ENCODE results near the gene KRTAP10-4.

DNA sequence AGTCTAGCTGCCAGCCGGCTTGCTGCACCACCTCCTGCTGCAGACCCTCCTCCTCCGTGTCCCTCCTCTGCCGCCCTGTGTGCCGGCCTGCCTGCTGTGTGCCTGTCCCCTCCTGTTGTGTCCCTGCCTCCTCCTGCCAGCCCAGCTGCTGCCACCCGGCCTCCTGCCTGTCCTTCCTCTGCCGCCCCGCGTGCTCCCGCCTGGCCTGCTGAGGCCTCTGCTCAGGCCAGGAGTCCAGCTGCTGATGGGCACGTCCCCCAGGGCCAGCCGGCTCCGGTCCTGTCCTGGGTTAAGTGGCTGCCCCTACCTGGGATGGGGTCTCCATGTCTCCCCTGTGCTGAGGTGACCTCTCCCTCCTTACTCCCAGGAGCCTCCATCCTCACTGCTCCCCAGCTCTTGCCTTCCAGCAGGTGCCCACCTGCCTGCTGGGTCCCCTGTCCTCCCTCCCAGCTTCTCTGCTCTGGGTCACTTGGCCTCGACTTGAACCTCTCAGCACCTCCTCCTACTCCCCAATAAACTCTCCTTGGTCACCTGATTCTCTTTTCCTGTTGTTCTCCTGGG is 39.2 kb downstream of the KRTAP10-4 start:
- TF ChIP-seq, protein P1, sequence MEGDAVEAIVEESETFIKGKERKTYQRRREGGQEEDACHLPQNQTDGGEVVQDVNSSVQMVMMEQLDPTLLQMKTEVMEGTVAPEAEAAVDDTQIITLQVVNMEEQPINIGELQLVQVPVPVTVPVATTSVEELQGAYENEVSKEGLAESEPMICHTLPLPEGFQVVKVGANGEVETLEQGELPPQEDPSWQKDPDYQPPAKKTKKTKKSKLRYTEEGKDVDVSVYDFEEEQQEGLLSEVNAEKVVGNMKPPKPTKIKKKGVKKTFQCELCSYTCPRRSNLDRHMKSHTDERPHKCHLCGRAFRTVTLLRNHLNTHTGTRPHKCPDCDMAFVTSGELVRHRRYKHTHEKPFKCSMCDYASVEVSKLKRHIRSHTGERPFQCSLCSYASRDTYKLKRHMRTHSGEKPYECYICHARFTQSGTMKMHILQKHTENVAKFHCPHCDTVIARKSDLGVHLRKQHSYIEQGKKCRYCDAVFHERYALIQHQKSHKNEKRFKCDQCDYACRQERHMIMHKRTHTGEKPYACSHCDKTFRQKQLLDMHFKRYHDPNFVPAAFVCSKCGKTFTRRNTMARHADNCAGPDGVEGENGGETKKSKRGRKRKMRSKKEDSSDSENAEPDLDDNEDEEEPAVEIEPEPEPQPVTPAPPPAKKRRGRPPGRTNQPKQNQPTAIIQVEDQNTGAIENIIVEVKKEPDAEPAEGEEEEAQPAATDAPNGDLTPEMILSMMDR (conservative IDR thresholded peaks at IDR 0.05 in 1 of 2, IDR thresholded peaks at IDR 0.05 in 1 of 2; ENCODE audit: low read depth in 1 of 2, low read length in 2 of 2) = no peak
- TF ChIP-seq EZH2 (IDR thresholded peaks at IDR 0.05; ENCODE audit: low read length, missing control alignments) = no peak
